ENCODE measurements around the gene FOXF1.

DNA sequence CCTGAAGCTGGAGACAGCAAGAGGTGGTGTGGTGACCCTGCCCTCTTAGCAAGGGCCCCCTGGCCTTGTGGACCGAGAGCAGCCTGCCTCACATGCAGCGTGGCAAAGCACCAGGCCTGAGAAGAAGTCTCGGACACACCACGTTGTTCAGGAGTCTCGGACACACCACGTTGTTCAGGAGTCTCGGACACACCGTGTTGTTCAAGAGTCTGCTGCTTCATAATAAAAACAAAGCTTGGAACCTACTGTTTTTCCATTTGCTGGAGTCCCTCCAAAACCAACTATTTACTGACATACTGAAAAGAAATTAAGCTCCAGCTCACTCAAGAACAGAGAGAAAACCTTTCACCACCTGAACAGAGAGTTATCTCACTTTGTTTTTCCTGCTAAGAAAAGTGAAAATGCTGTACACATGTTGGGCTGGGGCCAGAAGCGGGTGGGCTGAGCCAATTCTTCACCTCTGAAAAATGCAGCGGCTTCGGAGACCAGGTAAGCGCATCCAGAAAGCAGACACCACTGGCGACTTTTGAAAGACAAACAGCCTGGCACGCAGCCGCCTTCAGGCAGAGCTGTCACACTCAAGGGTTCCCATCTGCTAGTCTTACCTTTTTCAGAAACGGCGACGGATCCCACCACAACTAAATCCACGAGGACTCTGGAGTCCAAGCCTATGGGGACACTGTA is 35.8 kb downstream of the FOXF1 start:
- TF ChIP-seq, protein P1, sequence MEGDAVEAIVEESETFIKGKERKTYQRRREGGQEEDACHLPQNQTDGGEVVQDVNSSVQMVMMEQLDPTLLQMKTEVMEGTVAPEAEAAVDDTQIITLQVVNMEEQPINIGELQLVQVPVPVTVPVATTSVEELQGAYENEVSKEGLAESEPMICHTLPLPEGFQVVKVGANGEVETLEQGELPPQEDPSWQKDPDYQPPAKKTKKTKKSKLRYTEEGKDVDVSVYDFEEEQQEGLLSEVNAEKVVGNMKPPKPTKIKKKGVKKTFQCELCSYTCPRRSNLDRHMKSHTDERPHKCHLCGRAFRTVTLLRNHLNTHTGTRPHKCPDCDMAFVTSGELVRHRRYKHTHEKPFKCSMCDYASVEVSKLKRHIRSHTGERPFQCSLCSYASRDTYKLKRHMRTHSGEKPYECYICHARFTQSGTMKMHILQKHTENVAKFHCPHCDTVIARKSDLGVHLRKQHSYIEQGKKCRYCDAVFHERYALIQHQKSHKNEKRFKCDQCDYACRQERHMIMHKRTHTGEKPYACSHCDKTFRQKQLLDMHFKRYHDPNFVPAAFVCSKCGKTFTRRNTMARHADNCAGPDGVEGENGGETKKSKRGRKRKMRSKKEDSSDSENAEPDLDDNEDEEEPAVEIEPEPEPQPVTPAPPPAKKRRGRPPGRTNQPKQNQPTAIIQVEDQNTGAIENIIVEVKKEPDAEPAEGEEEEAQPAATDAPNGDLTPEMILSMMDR (IDR thresholded peaks at IDR 0.05): no peak
- TF ChIP-seq EZH2 (IDR thresholded peaks at IDR 0.05) (no peak), EZH2phosphoT487 (IDR thresholded peaks at IDR 0.05) (no peak)

All from neural progenitor cell (in vitro differentiated cells).